AG09309 (cell line): Measurements from ENCODE around the gene UPF3B.
A peak's percentile ranks its signal among the peaks of the same experiment; 100 is the strongest.
"Not testable (repeated sequence)": the region's sequence is repeated elsewhere in the genome, so short reads cannot be mapped to it uniquely, and the experiment has no call there.

Source experiments
- DNase-seq: peaks from one replicate; pipeline ENCODE4 v3.0.0-alpha.2; 2010; ENCODE audit warnings: low read depth
- H3K4me3 ChIP-seq: 2 replicates; pipeline ENCODE4 v1.5.1; 2011; ENCODE audit warnings: mild to moderate bottlenecking, low read depth, low read length, moderate library complexity; ENCODE audit not compliant: control insufficient read depth
- TF ChIP-seq, protein P1 (sequence below): IDR thresholded peaks from 2 replicates; pipeline ENCODE4 v1.5.1; 2011; ENCODE audit warnings: mild to moderate bottlenecking, low read depth, low read length, inconsistent platforms; ENCODE audit not compliant: insufficient read depth, control insufficient read depth; ENCODE audit errors: missing control alignments

The UPF3B gene

DNA sequence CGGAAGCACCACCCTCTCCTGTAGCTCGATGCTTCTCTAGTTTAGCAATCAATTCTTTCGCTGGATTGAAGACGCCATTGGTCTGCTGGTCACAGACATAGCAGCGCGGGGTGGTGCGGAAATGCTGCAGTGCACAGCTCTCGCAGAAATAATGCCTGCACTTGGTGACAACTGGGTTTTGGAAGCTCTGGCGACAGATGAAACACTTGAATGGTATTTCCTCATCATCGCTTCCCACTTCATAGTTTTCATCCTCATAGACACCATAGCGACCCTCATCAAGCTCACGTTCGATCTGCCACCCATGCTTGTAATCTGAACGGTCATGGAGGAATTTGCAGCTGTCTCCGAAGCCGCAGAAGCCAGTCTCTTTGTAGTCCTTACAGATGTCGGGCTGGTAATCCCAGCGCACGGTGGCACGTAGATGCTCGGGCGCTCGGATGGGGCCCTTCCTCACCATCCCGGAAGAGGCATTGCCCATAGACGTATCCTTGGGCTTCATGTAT is 17.9 kb upstream of the UPF3B start:
- peak overlapping the region; percentile 66 for H3K4me3 ChIP-seq
- TF ChIP-seq, protein P1, sequence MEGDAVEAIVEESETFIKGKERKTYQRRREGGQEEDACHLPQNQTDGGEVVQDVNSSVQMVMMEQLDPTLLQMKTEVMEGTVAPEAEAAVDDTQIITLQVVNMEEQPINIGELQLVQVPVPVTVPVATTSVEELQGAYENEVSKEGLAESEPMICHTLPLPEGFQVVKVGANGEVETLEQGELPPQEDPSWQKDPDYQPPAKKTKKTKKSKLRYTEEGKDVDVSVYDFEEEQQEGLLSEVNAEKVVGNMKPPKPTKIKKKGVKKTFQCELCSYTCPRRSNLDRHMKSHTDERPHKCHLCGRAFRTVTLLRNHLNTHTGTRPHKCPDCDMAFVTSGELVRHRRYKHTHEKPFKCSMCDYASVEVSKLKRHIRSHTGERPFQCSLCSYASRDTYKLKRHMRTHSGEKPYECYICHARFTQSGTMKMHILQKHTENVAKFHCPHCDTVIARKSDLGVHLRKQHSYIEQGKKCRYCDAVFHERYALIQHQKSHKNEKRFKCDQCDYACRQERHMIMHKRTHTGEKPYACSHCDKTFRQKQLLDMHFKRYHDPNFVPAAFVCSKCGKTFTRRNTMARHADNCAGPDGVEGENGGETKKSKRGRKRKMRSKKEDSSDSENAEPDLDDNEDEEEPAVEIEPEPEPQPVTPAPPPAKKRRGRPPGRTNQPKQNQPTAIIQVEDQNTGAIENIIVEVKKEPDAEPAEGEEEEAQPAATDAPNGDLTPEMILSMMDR: no peak
- DNase-seq: no peak

DNA sequence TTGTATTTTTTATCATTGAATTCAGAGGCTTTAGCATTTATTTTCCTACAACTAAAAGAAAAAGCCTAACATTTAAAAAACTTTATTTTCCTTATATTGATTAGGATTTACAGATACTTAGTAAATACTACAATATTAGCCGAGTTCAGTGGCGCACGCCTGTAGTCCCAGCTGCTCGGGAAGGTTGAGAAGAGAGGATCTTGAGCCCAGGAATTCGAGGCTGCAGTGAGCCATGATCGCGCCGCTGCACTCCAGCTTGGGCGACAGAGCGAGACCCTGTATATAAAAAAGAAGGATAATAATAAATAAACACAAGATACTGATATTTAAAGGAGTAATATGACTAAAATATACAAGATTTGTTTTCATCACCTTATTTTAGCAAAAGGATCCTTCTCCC is 681 bp upstream of the UPF3B start:
- no peak for DNase-seq
- TF ChIP-seq, protein P1: no peak
- peak overlapping the region; percentile 3 for H3K4me3 ChIP-seq

DNA sequence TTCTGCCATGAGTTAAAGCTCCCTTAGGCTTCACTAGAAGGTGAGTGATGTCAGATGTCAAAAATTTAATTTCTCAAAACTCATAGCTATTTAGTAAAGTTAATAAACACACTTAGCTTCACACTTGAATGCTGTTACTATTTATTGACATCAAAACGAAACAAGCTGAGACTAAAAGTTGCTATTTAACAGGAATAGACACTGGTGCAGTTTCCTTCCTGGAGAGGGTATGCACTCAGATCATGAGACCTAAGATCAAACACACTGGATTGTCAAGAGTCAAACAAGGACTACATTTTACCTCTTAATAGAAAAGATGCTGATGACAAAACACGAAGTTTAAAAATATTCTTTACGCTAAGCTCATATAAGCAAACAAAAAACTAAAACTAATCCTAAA is 18.9 kb downstream of the UPF3B start:
- H3K4me3 ChIP-seq: no peak overlapping the region
- no peak for DNase-seq
- TF ChIP-seq, protein P1: no peak

DNA sequence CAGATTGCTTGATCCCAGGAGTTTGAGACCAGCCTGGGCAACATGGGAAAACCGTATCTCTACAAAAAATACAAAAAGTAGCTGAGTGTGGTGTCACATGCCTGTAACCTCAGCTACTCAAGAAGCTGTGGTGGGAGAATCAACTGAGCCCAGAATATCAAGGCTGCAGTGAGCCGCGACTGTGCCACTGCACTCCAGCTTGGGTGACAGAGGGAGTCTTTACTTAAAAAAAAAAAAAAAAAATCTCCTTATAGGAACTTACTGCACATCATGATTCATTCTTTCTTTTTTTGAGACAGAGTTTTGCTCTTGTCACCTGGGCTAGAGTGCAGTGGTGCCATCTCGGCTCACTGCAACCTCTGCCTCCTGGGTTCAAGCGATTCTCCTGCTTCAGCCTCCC is 24.3 kb downstream of the UPF3B start:
- H3K4me3 ChIP-seq: no peak overlapping the region
- TF ChIP-seq, protein P1: no peak
- DNase-seq: no peak

DNA sequence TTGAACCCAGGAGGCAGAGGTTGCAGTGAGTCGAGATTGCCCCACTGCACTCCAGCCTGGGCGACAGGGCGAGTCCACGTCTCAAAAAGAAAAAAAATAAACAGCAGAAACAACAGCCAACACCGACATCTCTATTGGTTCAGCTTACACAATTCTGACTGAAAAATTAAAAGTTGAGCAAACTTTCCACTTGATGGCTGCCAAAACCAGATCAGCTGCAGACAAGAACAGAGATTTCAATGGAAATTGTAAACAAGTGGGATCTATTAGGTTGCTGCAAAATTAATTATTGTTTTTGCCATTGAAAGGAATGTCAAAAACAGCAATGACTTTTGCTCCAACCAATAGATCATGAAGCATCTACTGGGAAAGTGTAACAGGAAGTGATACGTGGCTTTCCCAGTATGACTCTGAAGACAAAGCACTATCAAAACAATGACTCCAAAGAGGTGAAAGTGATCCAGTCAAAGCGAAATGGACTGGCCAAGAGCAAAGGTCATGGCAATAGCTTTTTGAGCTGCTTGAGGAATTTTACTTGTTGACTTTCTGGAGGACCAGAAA is 26.3 kb downstream of the UPF3B start:
- no peak overlapping the region for H3K4me3 ChIP-seq
- DNase-seq: no peak
- TF ChIP-seq, protein P1: no peak

DNA sequence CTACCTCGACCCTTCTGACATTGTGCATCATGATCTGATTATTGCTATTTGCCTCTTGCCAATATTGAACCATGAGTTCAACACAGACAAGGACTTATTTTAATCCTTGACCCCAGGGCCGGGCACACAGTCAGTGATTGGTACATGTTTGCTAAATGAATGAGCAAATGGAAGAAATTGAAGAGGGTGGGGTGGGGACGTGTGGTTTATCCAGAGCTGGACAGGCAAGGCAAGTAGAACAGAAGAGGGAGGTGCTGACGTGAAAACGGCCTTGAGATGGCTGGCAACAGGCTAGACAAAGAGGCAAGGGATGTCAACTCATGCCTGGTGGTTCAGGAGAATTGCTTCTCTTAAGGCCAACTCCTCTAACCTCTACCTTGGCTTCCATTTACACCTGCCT is 28.5 kb downstream of the UPF3B start:
- DNase-seq, H3K4me3 ChIP-seq: not testable (repeated sequence)

DNA sequence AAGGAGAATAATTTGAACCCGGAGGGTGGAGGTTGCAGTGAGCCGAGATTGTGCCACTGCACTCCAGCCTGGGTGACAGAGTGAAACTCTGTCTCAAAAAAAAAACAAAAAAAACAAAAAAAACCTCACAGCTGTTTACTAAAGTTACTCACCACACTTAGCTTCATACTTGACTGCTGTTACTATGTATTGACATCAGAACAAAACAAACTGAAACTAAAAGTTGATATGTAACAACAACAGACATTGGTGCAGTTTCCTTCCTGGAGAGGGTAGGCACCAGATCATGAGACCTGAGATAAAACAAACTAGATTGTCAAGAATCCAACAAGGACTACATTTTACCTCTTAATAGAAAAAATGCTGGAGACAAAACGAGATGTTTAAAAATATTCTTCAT is 31.1 kb downstream of the UPF3B start:
- H3K4me3 ChIP-seq, DNase-seq: not testable (repeated sequence)

DNA sequence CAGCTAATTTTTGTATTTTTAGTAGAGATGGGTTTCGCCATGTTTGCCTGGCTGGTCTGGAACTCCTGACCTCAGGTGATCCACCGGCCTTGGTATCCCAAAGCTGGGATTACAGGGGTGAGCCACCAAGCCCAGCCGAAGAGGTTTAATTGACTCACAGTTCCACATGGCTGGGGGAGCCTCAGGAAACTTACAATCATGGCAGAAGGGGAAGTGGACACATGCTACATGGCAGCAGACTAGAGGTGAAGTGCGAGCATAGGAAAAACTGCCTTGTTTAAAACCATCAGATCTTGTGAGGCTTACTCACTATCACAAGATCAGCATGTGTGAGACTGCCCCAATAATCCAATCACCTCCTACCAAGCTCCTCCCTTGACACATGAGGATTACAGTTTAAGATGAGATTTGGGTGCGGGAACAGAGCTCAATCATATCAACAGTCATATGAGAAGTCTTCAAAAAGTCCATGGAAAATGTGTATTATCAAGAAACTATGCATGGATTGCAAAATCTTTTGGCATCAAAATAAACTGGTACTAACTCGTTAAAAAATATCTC is 35.6 kb downstream of the UPF3B start:
- no peak for DNase-seq
- TF ChIP-seq, protein P1: no peak
- no peak overlapping the region for H3K4me3 ChIP-seq
